Measurements from ENCODE around the gene TPRG1L. TPM values are rescaled to one million over a fixed set of nuclear protein-coding genes. Genes with fewer than 3 reads are reported as not detected.

TPRG1L gene
- polyA plus RNA-seq, 1 experiment: 52.1 TPM

DNA sequence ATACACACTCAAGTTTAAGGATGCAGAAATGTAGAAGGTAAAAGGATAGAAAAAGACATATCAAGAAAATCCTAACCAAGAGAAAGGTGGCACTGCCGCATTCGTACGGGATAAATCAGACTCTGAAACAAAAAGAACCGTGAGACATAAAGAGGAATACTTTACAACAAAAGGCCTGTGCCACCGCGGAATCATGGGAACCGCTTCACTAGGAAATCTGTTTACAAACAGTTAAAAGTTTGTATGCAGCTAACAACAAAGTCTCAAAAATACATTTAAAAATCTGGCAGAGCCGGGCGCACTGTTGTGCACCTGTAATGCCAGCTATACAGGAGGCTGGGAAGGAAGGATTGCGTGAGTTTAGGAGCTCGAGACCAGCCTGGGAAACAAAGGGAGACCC lies 17.0 kb downstream of the TPRG1L start:
- TF ChIP-seq, protein P1, sequence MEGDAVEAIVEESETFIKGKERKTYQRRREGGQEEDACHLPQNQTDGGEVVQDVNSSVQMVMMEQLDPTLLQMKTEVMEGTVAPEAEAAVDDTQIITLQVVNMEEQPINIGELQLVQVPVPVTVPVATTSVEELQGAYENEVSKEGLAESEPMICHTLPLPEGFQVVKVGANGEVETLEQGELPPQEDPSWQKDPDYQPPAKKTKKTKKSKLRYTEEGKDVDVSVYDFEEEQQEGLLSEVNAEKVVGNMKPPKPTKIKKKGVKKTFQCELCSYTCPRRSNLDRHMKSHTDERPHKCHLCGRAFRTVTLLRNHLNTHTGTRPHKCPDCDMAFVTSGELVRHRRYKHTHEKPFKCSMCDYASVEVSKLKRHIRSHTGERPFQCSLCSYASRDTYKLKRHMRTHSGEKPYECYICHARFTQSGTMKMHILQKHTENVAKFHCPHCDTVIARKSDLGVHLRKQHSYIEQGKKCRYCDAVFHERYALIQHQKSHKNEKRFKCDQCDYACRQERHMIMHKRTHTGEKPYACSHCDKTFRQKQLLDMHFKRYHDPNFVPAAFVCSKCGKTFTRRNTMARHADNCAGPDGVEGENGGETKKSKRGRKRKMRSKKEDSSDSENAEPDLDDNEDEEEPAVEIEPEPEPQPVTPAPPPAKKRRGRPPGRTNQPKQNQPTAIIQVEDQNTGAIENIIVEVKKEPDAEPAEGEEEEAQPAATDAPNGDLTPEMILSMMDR (IDR thresholded peaks at IDR 0.05; ENCODE audit: insufficient read depth, low read depth, low read length): no peak
- DNase-seq (ENCODE audit: low read depth): no peak
- H3K27me3 ChIP-seq (ENCODE audit: control insufficient read depth, insufficient read depth, low read length): no peaks in the 10 kb centered on the region
- ChIA-PET CTCF (interaction anchor here (1.1 kb wide), 1 partner anchor 189 kb away, joined by 5 read pairs; no protein-coding TSS in a partner anchor), POLR2A (no interaction called here)
- H3K4me3 ChIP-seq (ENCODE audit: low read depth, low read length): no peak overlapping the region
- peaks cover 12% of the 10 kb centered on the region for H3K36me3 ChIP-seq (ENCODE audit: control insufficient read depth, insufficient read depth, low read length)

DNA sequence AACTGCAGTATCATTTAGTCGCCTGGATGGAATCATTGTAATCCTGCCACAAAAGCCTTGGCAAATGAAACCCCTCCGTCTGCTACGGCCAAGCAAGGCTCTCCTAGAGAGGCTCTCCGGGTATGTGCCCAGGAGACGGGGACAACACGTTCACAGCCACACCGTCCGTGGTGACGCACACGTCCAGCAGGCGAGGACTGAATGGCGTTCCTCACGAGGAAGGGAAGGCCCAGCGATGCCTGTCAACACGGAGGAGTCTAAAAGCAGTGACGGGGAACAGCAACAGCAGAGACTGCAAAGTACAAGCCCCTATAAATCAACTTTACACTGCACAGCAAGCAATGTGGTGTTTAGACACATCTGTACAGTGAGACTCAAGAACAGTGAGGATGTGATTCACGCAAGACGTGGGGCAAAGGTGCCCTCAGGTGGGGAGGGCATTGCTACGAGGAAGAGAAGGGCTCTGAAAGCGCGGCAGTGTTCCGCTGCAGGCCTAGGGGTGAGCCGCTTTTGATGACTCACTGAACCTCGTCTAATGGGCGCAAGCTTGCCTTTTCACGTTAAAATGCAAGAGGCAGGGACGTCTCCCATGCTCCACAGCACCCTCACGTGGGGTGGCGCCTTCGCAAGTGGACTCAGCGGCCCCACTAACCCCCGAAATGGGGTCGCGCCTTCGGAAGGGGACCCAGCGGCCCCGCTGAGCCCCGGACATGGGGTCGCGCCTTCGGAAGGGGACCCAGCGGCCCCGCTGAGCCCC lies 18.3 kb downstream of the TPRG1L start:
- Histone ChIP-seq H3K4me3 (ENCODE audit: low read depth, low read length) (no peak overlapping the region), H3K27me3 (ENCODE audit: control insufficient read depth, insufficient read depth, low read length) (no peaks in the 10 kb centered on the region), H3K36me3 (ENCODE audit: control insufficient read depth, insufficient read depth, low read length) (peaks cover 10% of the 10 kb centered on the region)
- POLR2A ChIA-PET: no interaction called here
- TF ChIP-seq, protein P1 (IDR thresholded peaks at IDR 0.05; ENCODE audit: insufficient read depth, low read depth, low read length): no peak
- CTCF ChIA-PET: interaction anchor here (1.1 kb wide), 1 partner anchor 190 kb away, joined by 5 read pairs; no protein-coding TSS in a partner anchor
- DNase-seq (ENCODE audit: low read depth): no peak

DNA sequence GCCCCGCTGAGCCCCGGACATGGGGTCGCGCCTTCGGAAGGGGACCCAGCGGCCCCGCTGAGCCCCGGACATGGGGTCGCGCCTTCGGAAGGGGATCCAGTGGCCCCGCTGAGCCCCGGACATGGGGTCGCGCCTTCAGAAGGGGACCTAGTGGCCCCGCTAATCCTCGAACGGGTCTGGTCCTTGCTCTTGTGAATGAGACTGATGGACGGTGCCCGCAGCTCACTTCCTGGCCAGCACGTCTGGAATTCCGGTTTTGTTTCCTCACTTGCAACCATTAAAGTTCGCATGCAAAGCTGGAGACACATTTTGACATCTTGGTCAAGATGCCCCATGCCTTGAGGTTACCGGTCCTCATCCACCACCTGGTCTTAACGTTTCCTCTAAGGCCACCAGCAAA lies 19.5 kb downstream of the TPRG1L start:
- Histone ChIP-seq H3K27me3 (ENCODE audit: control insufficient read depth, insufficient read depth, low read length) (no peaks in the 10 kb centered on the region), H3K4me3 (ENCODE audit: low read depth, low read length) (no peak overlapping the region), H3K36me3 (ENCODE audit: control insufficient read depth, insufficient read depth, low read length) (peaks cover 8% of the 10 kb centered on the region)
- ChIA-PET CTCF (no interaction called here), POLR2A (no interaction called here)
- TF ChIP-seq, protein P1 (IDR thresholded peaks at IDR 0.05; ENCODE audit: insufficient read depth, low read depth, low read length): no peak
- no peak for DNase-seq (ENCODE audit: low read depth)

DNA sequence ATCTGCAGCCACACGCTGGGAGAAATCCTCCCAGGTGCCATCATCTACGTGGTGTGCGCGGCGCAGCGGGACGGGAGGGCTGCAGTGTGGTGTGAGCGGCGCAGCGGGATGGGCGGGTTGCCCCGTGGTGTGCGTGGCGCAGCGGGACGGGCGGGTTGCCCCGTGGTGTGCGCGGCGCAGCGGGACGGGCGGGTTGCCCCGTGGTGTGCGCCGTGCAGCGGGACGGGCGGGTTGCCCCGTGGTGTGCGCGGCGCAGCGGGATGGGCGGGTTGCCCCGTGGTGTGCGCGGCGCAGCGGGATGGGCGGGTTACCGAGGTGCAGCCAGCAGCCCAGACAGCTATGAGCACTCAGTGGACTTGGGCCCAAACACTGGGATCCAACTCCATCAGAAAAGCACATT lies 20.4 kb downstream of the TPRG1L start:
- ChIA-PET POLR2A (no interaction called here), CTCF (no interaction called here)
- TF ChIP-seq, protein P1 (IDR thresholded peaks at IDR 0.05; ENCODE audit: insufficient read depth, low read depth, low read length): no peak
- H3K36me3 ChIP-seq (ENCODE audit: control insufficient read depth, insufficient read depth, low read length): peaks cover 4% of the 10 kb centered on the region
- DNase-seq (ENCODE audit: low read depth): no peak
- H3K4me3 ChIP-seq (ENCODE audit: low read depth, low read length): no peak overlapping the region
- H3K27me3 ChIP-seq (ENCODE audit: control insufficient read depth, insufficient read depth, low read length): no peaks in the 10 kb centered on the region

DNA sequence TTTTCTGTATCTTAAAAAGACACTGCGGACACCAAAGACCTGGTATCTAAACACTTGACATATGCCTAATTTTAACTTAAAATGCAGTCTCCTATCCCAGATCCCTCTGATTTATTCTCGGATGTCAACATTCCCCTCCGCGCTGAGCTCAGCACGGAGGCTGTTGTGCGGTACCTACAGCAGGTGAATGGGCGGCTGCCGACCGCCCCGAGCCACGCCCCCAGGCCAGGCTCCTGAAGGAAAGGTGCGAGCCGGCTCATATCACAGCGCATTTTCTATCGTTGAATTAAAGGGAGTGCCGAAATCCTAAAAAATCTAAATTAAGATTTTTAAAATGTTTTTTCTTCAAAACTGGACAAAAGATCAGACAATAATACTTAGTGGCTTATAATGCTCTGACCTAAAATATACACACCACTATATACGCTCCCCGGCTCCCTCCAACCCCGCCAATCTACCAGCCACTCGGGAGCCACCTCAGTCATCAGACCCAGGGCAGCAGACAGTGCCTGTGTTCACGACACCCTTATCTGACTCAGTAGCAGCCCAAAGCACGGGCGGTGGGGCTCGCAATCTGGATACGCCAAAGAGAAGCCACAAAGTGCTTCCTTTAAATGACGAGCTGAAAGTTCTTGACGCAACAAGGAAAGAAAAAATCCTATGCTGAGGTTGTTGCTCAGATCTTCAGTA lies 21.0 kb downstream of the TPRG1L start:
- ChIA-PET CTCF (no interaction called here), POLR2A (no interaction called here)
- Histone ChIP-seq H3K27me3 (ENCODE audit: control insufficient read depth, insufficient read depth, low read length) (peaks cover 3% of the 10 kb centered on the region), H3K36me3 (ENCODE audit: control insufficient read depth, insufficient read depth, low read length) (peaks cover 4% of the 10 kb centered on the region), H3K4me3 (ENCODE audit: low read depth, low read length) (no peak overlapping the region)
- TF ChIP-seq, protein P1 (IDR thresholded peaks at IDR 0.05; ENCODE audit: insufficient read depth, low read depth, low read length): no peak
- DNase-seq (ENCODE audit: low read depth): no peak

Measured in BJ (cell line).